IPS DF 19.7 (cell line): ENCODE measurements around the gene SPTY2D1.
"Not testable (repeated sequence)": the region's sequence is repeated elsewhere in the genome, so short reads cannot be mapped to it uniquely, and the experiment has no call there.

Source experiments
- DNase-seq: peaks from one replicate; pipeline ENCODE4 v3.0.0-alpha.2; 2013; ENCODE audit warnings: low read depth, low spot score

SPTY2D1 gene

GRCh38 chr11:18618342-18619025, 15.7 kb downstream of the SPTY2D1 start:
- no peak for DNase-seq

- DNase-seq = no peak
These were observed 16.3 kb downstream of the SPTY2D1 start for GRCh38 chr11:18617688-18618341.

GRCh38 chr11:18615628-18616392, 18.3 kb downstream of the SPTY2D1 start:
- no peak for DNase-seq

GRCh38 chr11:18614667-18615066, 19.5 kb downstream of the SPTY2D1 start:
- no peak for DNase-seq

GRCh38 chr11:18612394-18612793, 21.7 kb downstream of the SPTY2D1 start:
- DNase-seq = no peak

GRCh38 chr11:18611196-18611595, 22.9 kb downstream of the SPTY2D1 start:
- DNase-seq = no peak

- DNase-seq = no peak
These were observed 25.8 kb downstream of the SPTY2D1 start for GRCh38 chr11:18608376-18608775.

GRCh38 chr11:18600915-18601569, 33.1 kb downstream of the SPTY2D1 start:
- no peak for DNase-seq

- DNase-seq = no peak
These were observed 34.4 kb downstream of the SPTY2D1 start, which contains the start of gene MISFA for GRCh38 chr11:18599739-18600230. Gene MISFA (plus strand): TSS chr11:18599789. CDS start chr11:18599929, 140 bp downstream.

- no peak for DNase-seq
These were observed 39.0 kb downstream of the SPTY2D1 start for GRCh38 chr11:18594999-18595749.

GRCh38 chr11:18594088-18594487, 40.1 kb downstream of the SPTY2D1 start:
- not testable (repeated sequence) for DNase-seq

GRCh38 chr11:18590571-18590970, 43.6 kb downstream of the SPTY2D1 start:
- DNase-seq = no peak

- DNase-seq = peak; percentile 61
These were observed 45.6 kb downstream of the SPTY2D1 start, which contains the start of gene UEVLD for GRCh38 chr11:18588297-18589252. Gene UEVLD (minus strand): TSS chr11:18588734. CDS start chr11:18588654, 80 bp downstream.

- no peak for DNase-seq
These were observed 52.3 kb downstream of the SPTY2D1 start for GRCh38 chr11:18581825-18582224.

GRCh38 chr11:18580113-18580766, 53.9 kb downstream of the SPTY2D1 start:
- DNase-seq = no peak

GRCh38 chr11:18578975-18579598, 55.1 kb downstream of the SPTY2D1 start:
- no peak for DNase-seq

GRCh38 chr11:18575361-18575760, 58.8 kb downstream of the SPTY2D1 start:
- DNase-seq = no peak

- DNase-seq = no peak
These were observed 67.1 kb downstream of the SPTY2D1 start for GRCh38 chr11:18567081-18567480.

- no peak for DNase-seq
These were observed 67.7 kb downstream of the SPTY2D1 start for GRCh38 chr11:18566406-18566805.
